ENCODE results near the gene TRAIP.
A peak's percentile ranks its signal among the peaks of the same experiment; 100 is the strongest.
"Not testable (repeated sequence)": the region's sequence is repeated elsewhere in the genome, so short reads cannot be mapped to it uniquely, and the experiment has no call there.

TRAIP gene, protein sequence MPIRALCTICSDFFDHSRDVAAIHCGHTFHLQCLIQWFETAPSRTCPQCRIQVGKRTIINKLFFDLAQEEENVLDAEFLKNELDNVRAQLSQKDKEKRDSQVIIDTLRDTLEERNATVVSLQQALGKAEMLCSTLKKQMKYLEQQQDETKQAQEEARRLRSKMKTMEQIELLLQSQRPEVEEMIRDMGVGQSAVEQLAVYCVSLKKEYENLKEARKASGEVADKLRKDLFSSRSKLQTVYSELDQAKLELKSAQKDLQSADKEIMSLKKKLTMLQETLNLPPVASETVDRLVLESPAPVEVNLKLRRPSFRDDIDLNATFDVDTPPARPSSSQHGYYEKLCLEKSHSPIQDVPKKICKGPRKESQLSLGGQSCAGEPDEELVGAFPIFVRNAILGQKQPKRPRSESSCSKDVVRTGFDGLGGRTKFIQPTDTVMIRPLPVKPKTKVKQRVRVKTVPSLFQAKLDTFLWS

DNA sequence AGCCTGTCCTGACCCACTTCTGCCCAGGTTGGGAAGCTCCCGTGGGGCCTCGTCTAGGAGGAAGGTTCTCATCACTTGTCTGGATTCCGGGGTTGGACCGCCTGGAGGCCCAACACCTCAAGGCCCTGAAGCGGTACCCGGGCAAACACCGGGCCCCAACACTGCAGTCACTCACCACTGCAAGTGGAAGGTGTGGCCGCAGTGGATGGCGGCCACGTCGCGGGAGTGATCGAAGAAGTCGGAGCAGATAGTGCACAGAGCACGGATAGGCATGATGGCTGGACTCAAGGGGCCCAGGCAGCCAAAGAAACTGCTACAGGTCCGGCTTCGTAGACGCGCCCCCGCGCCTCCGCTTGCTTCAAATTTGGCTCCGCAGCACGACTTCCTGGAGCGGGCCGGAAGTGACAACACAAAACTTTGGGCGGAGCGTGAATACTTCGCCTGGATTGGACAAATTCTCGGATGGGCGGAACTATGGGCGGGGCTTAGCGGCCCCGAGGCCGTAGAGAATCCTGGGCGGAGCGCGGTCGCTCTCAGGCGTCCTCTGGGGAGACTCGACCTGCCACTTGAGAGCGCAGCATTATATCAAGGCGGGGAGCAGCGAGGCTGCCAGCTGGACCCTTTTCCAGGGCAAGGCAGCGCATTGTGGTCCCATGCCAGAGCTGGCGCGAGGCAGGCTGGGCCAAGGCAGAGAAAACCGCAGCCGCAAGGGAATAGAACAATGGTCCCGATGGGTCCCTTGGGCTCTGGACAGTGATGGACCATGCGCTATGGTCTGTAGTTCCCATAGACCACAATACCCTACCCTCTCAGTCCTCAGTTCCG, at the start of gene TRAIP:
Gene TRAIP (minus strand): TSS at position 384 of the 825 bp plus-strand sequence. CDS start 111 bp downstream, at position 273.
- TF ChIP-seq, protein P1, sequence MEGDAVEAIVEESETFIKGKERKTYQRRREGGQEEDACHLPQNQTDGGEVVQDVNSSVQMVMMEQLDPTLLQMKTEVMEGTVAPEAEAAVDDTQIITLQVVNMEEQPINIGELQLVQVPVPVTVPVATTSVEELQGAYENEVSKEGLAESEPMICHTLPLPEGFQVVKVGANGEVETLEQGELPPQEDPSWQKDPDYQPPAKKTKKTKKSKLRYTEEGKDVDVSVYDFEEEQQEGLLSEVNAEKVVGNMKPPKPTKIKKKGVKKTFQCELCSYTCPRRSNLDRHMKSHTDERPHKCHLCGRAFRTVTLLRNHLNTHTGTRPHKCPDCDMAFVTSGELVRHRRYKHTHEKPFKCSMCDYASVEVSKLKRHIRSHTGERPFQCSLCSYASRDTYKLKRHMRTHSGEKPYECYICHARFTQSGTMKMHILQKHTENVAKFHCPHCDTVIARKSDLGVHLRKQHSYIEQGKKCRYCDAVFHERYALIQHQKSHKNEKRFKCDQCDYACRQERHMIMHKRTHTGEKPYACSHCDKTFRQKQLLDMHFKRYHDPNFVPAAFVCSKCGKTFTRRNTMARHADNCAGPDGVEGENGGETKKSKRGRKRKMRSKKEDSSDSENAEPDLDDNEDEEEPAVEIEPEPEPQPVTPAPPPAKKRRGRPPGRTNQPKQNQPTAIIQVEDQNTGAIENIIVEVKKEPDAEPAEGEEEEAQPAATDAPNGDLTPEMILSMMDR (IDR thresholded peaks at IDR 0.05; ENCODE audit: insufficient read depth, low read length, poor library complexity, severe bottlenecking) = peak; percentile 20

DNA sequence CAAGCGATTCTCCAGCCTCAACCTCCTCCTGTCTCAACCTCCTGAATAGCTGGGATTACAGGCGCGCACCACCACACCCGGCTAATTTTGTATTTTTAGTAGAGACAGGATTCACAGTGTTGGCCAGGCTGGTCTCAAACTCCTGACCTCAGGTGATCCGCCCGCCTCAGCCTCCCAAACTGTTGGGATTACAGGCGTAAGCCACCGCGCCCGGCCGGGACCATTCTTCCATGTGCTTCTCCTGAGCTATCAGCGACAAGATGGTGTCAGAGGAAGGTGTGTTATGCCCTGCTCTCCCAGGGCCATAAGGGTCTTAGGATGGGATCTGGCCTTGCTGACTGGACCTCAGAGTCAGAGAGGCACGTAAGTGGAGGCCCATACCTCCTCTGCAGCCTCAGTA, 48.1 kb upstream of the TRAIP start:
- not testable (repeated sequence) for H3K27me3 ChIP-seq (replicated peaks; ENCODE audit: control insufficient read depth, insufficient read depth, low read length); DNase-seq (ENCODE audit: extremely low read depth, insufficient read length); H3K36me3 ChIP-seq (ENCODE audit: control insufficient read depth, insufficient read depth, low read length); H3K4me3 ChIP-seq (replicated peaks; ENCODE audit: low read depth, low read length)

More for the DNA sequence above, at the start of gene TRAIP:
- H3K4me3 ChIP-seq (replicated peaks; ENCODE audit: low read depth, low read length) = peak within 1 kb of the TSS; percentile 95
- DNase-seq (ENCODE audit: extremely low read depth, insufficient read length) = peak; percentile 94
- no peaks in the 10 kb centered on the region; the same call in 1 of the 2 replicates for H3K27me3 ChIP-seq (replicated peaks; ENCODE audit: control insufficient read depth, insufficient read depth, low read length)
- H3K36me3 ChIP-seq (ENCODE audit: control insufficient read depth, insufficient read depth, low read length) = no peaks in the 10 kb centered on the region

GRCh38 chr3:49903451-49904424, 47.4 kb upstream of the TRAIP start, which contains the start of gene MST1R:
TSS of gene MST1R (minus strand) at chr3:49903873. CDS start at chr3:49903609, 264 bp downstream.
- Histone ChIP-seq H3K4me3 (replicated peaks; ENCODE audit: low read depth, low read length) (peak within 1 kb of the TSS; percentile 59), H3K36me3 (ENCODE audit: control insufficient read depth, insufficient read depth, low read length) (peaks cover 3% of the 10 kb centered on the region; the same call in 1 of the 2 replicates), H3K27me3 (replicated peaks; ENCODE audit: control insufficient read depth, insufficient read depth, low read length) (no peaks in the 10 kb centered on the region)
- peak; percentile 90 for DNase-seq (ENCODE audit: extremely low read depth, insufficient read length)
- TF ChIP-seq, protein P1 (IDR thresholded peaks at IDR 0.05; ENCODE audit: insufficient read depth, low read length, poor library complexity, severe bottlenecking) = no peak

- TF ChIP-seq, protein P1 (IDR thresholded peaks at IDR 0.05; ENCODE audit: insufficient read depth, low read length, poor library complexity, severe bottlenecking) = no peak
- Histone ChIP-seq H3K27me3 (replicated peaks; ENCODE audit: control insufficient read depth, insufficient read depth, low read length) (no peaks in the 10 kb centered on the region), H3K36me3 (ENCODE audit: control insufficient read depth, insufficient read depth, low read length) (no peaks in the 10 kb centered on the region), H3K4me3 (replicated peaks; ENCODE audit: low read depth, low read length) (no peak overlapping the region)
- DNase-seq (ENCODE audit: extremely low read depth, insufficient read length) = no peak
Observed at GRCh38 chr3:49902511-49903345, 46.4 kb upstream of the TRAIP start.
